ENCODE measurements around the gene IL4R. TPM values are rescaled to one million over a fixed set of nuclear protein-coding genes. Genes with fewer than 3 reads are reported as not detected.

IL4R gene
- total RNA-seq, 1 donor from 2014 or later: 36.8 TPM

DNA sequence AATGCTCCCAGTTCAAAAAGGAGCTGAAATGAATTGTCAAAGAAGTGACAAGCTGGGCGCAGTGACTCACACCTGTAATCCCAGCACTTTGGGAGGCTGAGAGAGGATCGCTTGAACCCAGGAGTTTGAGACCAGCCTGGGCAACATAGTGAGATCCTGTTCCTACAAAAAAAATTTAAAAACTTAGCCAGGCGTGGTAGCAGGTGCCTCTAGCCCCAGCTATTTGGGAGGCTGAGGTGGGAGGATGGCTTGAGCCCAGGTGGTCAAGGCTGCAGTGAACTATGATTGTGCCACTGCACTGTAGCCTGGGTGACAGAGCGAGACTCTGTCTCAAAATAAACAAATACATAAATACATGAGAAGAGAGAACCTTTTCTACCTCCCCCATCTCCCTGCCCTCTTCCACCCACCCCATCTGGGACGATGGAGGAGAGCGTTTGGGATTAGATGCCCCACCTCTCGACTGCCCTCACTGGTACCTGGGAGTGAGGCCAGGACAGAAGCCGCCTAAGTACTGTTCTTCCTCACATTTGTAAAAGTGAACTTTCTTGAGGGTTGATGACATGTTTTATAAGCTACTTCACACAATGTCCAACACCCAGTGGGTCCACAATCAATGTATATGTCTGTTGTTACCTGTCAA, 2.4 kb downstream of the IL4R start:
- peak overlapping the region; percentile 88 for H3K4me3 ChIP-seq (ENCODE audit: low read depth, low read length)

DNA sequence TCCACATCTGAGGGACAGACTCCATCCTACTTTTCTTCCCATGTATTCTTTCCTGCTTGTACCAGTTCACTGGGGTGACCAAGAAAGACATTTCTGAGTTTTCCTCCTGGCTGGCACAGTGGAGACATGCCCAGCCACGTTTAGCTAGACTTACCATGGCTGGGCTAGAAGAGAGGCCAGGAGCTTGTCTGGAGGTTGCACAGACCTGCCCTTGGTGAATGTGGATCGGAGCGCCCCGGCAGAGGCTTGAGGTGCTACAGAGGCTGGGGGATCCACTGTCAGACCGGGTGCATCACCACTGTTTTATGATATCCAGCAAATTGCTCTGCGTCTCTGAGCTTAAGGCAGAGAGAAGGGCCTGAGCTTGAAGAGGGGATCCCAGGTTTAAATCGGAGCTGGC, 3.5 kb downstream of the IL4R start:
- no peak overlapping the region for H3K4me3 ChIP-seq (ENCODE audit: low read depth, low read length)
- no peak for DNase-seq (ENCODE audit: low read depth)
- TF ChIP-seq, protein P1, sequence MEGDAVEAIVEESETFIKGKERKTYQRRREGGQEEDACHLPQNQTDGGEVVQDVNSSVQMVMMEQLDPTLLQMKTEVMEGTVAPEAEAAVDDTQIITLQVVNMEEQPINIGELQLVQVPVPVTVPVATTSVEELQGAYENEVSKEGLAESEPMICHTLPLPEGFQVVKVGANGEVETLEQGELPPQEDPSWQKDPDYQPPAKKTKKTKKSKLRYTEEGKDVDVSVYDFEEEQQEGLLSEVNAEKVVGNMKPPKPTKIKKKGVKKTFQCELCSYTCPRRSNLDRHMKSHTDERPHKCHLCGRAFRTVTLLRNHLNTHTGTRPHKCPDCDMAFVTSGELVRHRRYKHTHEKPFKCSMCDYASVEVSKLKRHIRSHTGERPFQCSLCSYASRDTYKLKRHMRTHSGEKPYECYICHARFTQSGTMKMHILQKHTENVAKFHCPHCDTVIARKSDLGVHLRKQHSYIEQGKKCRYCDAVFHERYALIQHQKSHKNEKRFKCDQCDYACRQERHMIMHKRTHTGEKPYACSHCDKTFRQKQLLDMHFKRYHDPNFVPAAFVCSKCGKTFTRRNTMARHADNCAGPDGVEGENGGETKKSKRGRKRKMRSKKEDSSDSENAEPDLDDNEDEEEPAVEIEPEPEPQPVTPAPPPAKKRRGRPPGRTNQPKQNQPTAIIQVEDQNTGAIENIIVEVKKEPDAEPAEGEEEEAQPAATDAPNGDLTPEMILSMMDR (conservative IDR thresholded peaks at IDR 0.05; ENCODE audit: low read depth, low read length): no peak

More for the DNA sequence above, 2.4 kb downstream of the IL4R start:
- no peak for DNase-seq (ENCODE audit: low read depth)
- TF ChIP-seq, protein P1 (conservative IDR thresholded peaks at IDR 0.05; ENCODE audit: low read depth, low read length): no peak

DNA sequence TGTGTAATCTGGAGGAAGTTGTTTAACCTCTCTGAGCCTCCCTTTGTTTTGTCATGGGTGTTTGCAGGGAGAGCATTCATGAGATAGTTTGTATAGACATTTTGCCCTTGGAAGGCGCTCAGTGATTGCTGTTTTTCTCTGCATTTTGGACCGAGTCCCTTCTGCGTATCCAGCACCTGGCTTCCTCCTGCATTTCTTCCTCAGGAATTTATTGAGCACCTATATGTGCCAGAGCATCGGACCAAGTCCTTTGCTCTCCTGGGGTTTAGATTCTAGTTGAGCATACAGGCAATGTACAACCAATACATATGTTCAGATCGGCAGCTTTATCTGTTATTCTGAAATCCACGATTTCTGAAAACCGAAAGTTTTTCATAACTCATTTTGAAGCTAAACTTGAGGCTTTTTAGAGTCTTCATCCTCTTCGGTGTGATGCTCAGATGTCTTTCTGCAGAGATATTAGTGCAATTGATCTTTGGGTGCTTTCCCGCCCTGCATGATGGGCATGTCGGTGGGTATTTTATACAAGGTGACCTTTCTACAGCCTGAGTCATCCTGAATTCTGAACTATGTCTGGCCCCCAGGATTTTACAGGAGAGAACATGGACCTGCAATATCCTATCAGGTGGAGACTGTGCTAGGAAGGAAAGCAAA, 4.1 kb downstream of the IL4R start:
- H3K4me3 ChIP-seq (ENCODE audit: low read depth, low read length): no peak overlapping the region
- TF ChIP-seq, protein P1 (conservative IDR thresholded peaks at IDR 0.05; ENCODE audit: low read depth, low read length): no peak
- DNase-seq (ENCODE audit: low read depth): no peak

DNA sequence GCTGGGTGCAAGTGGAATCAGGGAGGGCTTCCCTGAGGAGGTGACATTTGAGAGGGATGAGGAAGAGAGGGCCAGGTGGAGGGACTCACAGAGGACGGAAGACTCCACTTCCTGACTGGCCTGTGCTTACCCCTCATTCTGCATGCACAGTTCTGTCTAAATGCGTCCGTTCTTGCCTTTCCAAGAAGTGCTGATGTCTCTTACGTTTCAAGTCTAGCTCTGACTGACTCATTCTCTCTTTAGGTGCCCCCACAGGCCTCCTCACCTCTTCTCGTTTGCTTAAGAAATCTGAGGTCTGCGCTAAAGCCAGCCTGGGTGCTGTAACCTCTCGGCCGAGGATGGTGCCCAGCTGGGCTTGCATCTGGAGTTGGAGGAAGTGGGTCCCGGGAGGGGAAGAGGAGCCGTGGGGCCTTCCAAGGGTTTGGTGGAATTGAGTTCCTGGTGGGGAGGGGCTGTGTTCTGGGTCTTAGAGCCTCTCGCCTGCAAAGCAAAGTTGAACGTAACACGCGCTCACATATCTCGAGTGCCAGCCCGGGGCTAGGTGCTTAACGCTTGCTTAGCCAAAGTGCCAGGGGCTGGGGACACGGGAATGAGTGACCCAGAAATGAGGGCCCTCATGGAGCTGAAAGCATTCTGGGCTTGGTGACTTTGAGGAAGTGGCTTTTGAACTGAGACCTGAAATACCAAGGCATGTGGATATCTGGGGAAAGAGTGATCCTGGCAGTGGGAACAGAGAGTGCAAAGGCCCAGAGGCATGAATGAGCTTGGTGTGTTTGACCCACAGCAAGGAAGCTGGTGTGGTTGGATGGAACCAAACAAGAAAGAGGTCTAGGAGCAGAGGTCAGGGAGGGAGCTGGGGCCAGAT, 4.8 kb downstream of the IL4R start:
- no peak for DNase-seq (ENCODE audit: low read depth)
- TF ChIP-seq, protein P1 (conservative IDR thresholded peaks at IDR 0.05; ENCODE audit: low read depth, low read length): no peak
- no peak overlapping the region for H3K4me3 ChIP-seq (ENCODE audit: low read depth, low read length)

DNA sequence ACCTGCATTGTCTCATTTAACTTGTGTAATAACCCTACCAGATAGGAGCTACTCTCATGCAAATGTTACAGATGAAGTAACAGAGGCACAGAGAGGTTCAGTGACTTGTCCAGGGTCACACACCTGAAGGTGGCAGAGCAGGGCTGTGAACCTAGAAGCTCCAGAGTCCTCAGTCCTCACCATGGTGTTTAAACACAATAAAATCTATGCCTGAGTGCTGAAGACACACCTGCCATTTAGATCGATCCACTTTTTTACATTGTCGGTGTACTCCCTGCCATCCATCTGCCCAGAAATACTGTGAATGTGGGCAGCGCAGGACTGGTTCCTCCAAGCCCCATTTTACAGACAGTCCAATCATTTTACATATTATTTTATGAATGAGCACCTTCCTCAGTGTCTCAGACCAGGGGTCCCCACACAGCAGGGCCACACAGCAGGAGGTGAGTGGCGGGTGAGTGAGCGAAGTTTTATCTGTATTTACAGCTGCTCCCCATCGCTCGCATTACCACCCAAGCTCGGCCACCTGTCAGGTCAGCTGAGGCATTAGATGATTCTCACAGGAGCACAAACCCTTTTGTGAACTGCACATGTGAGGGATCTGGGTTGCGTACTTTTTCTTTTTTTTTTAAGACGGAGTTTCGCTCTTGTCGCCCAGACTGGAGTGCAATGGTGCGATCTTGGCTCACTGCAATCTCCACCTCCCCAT, 5.6 kb downstream of the IL4R start:
- TF ChIP-seq, protein P1 (conservative IDR thresholded peaks at IDR 0.05; ENCODE audit: low read depth, low read length): no peak
- DNase-seq (ENCODE audit: low read depth): no peak
- no peak overlapping the region for H3K4me3 ChIP-seq (ENCODE audit: low read depth, low read length)

DNA sequence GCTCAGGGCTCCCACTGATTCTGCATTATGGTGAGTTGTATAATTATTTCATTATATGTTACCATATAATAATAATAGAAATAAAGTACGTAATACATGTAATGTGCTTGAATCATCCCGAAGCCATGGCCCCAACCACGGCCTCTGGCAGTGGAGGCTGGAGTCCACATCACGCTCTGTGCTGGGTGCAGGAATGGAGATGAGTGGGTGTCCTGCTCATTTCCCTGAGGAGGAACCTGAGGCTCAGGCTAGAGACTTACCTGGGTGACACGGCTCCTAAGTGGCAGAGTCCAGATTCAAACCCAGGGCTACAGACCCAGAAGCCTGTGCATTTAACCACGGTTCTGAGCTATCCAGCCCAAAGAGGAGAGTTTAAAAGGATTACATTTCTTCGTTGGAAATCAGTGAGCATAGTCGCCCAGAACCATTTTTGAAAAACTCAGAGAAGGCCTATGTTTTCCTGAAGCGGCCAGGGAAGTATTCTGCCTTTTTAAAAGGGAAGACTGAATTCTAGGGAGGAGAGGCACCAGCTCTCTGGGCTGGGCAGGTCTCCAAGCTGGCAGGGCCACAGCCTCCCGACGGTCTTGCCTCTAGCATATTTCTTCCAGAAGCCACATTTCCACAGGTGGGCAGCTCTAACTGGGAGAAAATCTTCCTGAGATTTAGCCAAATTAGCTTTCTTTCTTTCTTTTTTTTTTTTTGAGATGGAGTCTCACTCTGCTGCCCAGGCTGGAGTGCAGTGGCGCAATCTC, 6.7 kb downstream of the IL4R start:
- no peak for DNase-seq (ENCODE audit: low read depth)
- TF ChIP-seq, protein P1 (conservative IDR thresholded peaks at IDR 0.05; ENCODE audit: low read depth, low read length): no peak
- H3K4me3 ChIP-seq (ENCODE audit: low read depth, low read length): no peak overlapping the region

All from epithelial cell of proximal tubule (primary cell).